GM23338 (cell line): ENCODE measurements around the gene DTNBP1. TPM values are rescaled to one million over a fixed set of nuclear protein-coding genes. Genes with fewer than 3 reads are reported as not detected.

ENCODE experiments used
- ATAC-seq: fragments of 200-7000 bp; cut with Tn5 transposase; 3 replicates; pipeline ENCODE4 v1.9.1; 2020
- DNase-seq: peaks from one replicate; pipeline ENCODE4 v3.0.0-alpha.2; 2015; ENCODE audit warnings: low spot score
- H2AFZ ChIP-seq: fragments of 200-600 bp; sonication (generic); 2 replicates; pipeline ENCODE4 v1.8.0; 2016; ENCODE audit warnings: antibody characterized with exemption, mild to moderate bottlenecking, moderate library complexity
- H3F3A ChIP-seq: fragments of 200-600 bp; sonication (generic); replicated peaks from 2 replicates; pipeline ENCODE4 v1.8.0; 2017; ENCODE audit warnings: antibody characterized with exemption, mixed run types, low read depth
- H3K27ac ChIP-seq: fragments of 200-600 bp; sonication (generic); 2 replicates; pipeline ENCODE4 v1.6.1; 2016; ENCODE audit warnings: low read depth
- H3K27me3 ChIP-seq: fragments of 200-600 bp; sonication (generic); 2 replicates; pipeline ENCODE4 v1.8.0; 2016; ENCODE audit warnings: mild to moderate bottlenecking, mixed run types, moderate library complexity; ENCODE audit not compliant: insufficient read depth
- H3K36me3 ChIP-seq: fragments of 200-600 bp; sonication (generic); 2 replicates; pipeline ENCODE4 v1.8.0; 2016; ENCODE audit warnings: mild to moderate bottlenecking; ENCODE audit not compliant: insufficient read depth
- H3K4me1 ChIP-seq: fragments of 200-600 bp; sonication (generic); 2 replicates; pipeline ENCODE4 v1.8.0; 2016; ENCODE audit warnings: mild to moderate bottlenecking, moderate library complexity; ENCODE audit not compliant: insufficient read depth
- H3K4me2 ChIP-seq: fragments of 200-600 bp; sonication (generic); 2 replicates; pipeline ENCODE4 v1.7.1; 2017; ENCODE audit warnings: mixed run types
- H3K4me3 ChIP-seq: fragments of 200-600 bp; sonication (generic); 2 replicates; pipeline ENCODE4 v1.6.1; 2016; ENCODE audit warnings: mixed run types
- H3K79me2 ChIP-seq: fragments of 200-600 bp; sonication (generic); replicated peaks from 2 replicates; pipeline ENCODE4 v1.8.0; 2017; ENCODE audit warnings: mild to moderate bottlenecking; ENCODE audit not compliant: insufficient read depth
- H3K9me2 ChIP-seq: fragments of 200-600 bp; sonication (generic); 2 replicates; pipeline ENCODE4 v1.8.0; 2017; ENCODE audit not compliant: insufficient read depth
- H4K20me1 ChIP-seq: fragments of 200-600 bp; sonication (generic); replicated peaks from 2 replicates; pipeline ENCODE4 v1.8.0; 2017; ENCODE audit warnings: mild to moderate bottlenecking; ENCODE audit not compliant: insufficient read depth
- H3K27ac Mint-ChIP-seq: 2 replicates; pipeline ENCODE4 v1.8.0; 2020; ENCODE audit warnings: inconsistent platforms, mild to moderate bottlenecking, moderate library complexity, mixed read lengths
- H3K27me3 Mint-ChIP-seq: 3 replicates; pipeline ENCODE4 v1.8.0; 2022; ENCODE audit warnings: low read depth, mild to moderate bottlenecking, moderate library complexity, mixed read lengths, inconsistent platforms; ENCODE audit not compliant: insufficient read depth, poor library complexity
- H3K36me3 Mint-ChIP-seq: 3 replicates; pipeline ENCODE4 v1.8.0; 2021; ENCODE audit warnings: low read depth, mild to moderate bottlenecking, inconsistent platforms, moderate library complexity, mixed read lengths
- H3K4me1 Mint-ChIP-seq: 3 replicates; pipeline ENCODE4 v1.8.0; 2020; ENCODE audit warnings: mild to moderate bottlenecking, inconsistent platforms, mixed read lengths
- H3K4me3 Mint-ChIP-seq: 3 replicates; pipeline ENCODE4 v1.8.0; 2021; ENCODE audit warnings: moderate library complexity, mild to moderate bottlenecking, inconsistent platforms, mixed read lengths
- H3K9me3 Mint-ChIP-seq: 3 replicates; pipeline ENCODE4 v1.8.0; 2020; ENCODE audit warnings: moderate library complexity, mild to moderate bottlenecking, inconsistent platforms, mixed read lengths
- CTCF ChIP-seq, 2 experiments: fragments of 200-600 bp in 1 of 2; sonication (generic) in 1 of 2; conservative IDR thresholded peaks; 2 replicates each; pipeline versions ENCODE4 v1.5.1 to v1.6.1; 2016 to 2017; ENCODE audit warnings: antibody characterized with exemption in 2 of 2, low read depth in 2 of 2, mild to moderate bottlenecking in 2 of 2, moderate library complexity in 1 of 2
- EZH2 ChIP-seq: fragments of 200-600 bp; sonication (generic); IDR thresholded peaks from one replicate; pipeline ENCODE4 v1.8.0; 2017; ENCODE audit warnings: antibody characterized with exemption, mild to moderate bottlenecking, low read depth; ENCODE audit not compliant: unreplicated experiment
- REST ChIP-seq: IDR thresholded peaks from one replicate; pipeline ENCODE4 v1.6.1; 2018; ENCODE audit warnings: antibody characterized with exemption; ENCODE audit not compliant: unreplicated experiment
- ZNF462 ChIP-seq: fragments of 250-450 bp; sonication (Bioruptor Pico); IDR thresholded peaks from 2 replicates; pipeline ENCODE4 v1.5.0; 2020; ENCODE audit warnings: mild to moderate bottlenecking, moderate library complexity
- polyA plus RNA-seq: library from polyadenylated mRNA; unstranded; fragments of >200 nt; fragmentation: Nextera tagmentation; extraction: Ambion mirVana; gene quantifications from 2 replicates; pipeline ENCODE4 v1.2.1, GENCODE V29; 2016
- total RNA-seq: library from RNA; depleted of rRNA; stranded (reverse); fragments of >200 nt; shearing (Covaris generic); gene quantifications from 2 replicates; pipeline ENCODE4 v1.2.3, GENCODE V29; 2014

DTNBP1 gene
- total and polyA plus RNA-seq, 2 experiments from 2014 or later: 12.1 to 20.1 TPM

- TF ChIP-seq ZNF462 (no peak), EZH2 (no peak), REST (no peak)
These were observed 146.4 kb downstream of the DTNBP1 start (continued) for GRCh38 chr6:15516378-15516777.

GRCh38 chr6:15515660-15516375, 147.0 kb downstream of the DTNBP1 start:
- H3K27ac ChIP-seq: peak overlapping the region; percentile 51
- no peaks in the 10 kb centered on the region for H3K27me3 ChIP-seq
- H3K36me3 Mint-ChIP-seq: peaks cover 100% of the 10 kb centered on the region
- H3K36me3 ChIP-seq: peaks cover 62% of the 10 kb centered on the region
- peaks cover 41% of the 10 kb centered on the region for H3K79me2 ChIP-seq
- TF ChIP-seq REST (no peak), EZH2 (no peak), CTCF (conservative IDR thresholded peaks at IDR 0.05; ENCODE audit: low read depth in 2 of 2) (0 out of 4 replicates have a peak, but pooled peaks of 1 of the 2 experiments have one; percentile 12)
- ATAC-seq: no peak
- H2AFZ ChIP-seq: no peak overlapping the region
- peaks cover 78% of the 10 kb centered on the region for H3K27me3 Mint-ChIP-seq
- no peak for DNase-seq
- peaks cover 2% of the 10 kb centered on the region; the same call in 2 of the 3 replicates for H3K9me3 Mint-ChIP-seq
- H3K4me3 ChIP-seq: no peak overlapping the region
- peaks cover 66% of the 10 kb centered on the region for H3F3A ChIP-seq
- peaks cover 62% of the 10 kb centered on the region for H4K20me1 ChIP-seq
- no peak overlapping the region for H3K4me2 ChIP-seq
- no peak overlapping the region for H3K27ac Mint-ChIP-seq
- no peaks in the 10 kb centered on the region for H3K4me1 ChIP-seq
- H3K4me1 Mint-ChIP-seq: peaks cover 21% of the 10 kb centered on the region; the same call in 2 of the 3 replicates
- H3K4me3 Mint-ChIP-seq: no peak overlapping the region
- no peaks in the 10 kb centered on the region for H3K9me2 ChIP-seq
